GM21619 (cell line): ENCODE data around the gene MRGPRX4.
"Not testable (repeated sequence)": the region's sequence is repeated elsewhere in the genome, so short reads cannot be mapped to it uniquely, and the experiment has no call there.

Experiments
- ATAC-seq: cut with Tn5 transposase; IDR thresholded peaks from one replicate; pipeline ENCODE4 v1.9.1; 2021; ENCODE audit not compliant: unreplicated experiment

The MRGPRX4 gene

GRCh38 chr11:18172666-18173065 lies at the start of gene MRGPRX4:
TSS of gene MRGPRX4 (plus strand) at chr11:18172837. CDS start at chr11:18173257, 420 bp downstream.
- no peak for ATAC-seq

GRCh38 chr11:18131115-18131514 lies 41.5 kb upstream of the MRGPRX4 start:
- ATAC-seq: not testable (repeated sequence)

- ATAC-seq: no peak
These were observed 40.3 kb upstream of the MRGPRX4 start, which contains the start of gene MRGPRX3 for GRCh38 chr11:18132341-18132740. TSS of gene MRGPRX3 (plus strand) at chr11:18132571. CDS start at chr11:18137203, 4,632 bp downstream.

DNA sequence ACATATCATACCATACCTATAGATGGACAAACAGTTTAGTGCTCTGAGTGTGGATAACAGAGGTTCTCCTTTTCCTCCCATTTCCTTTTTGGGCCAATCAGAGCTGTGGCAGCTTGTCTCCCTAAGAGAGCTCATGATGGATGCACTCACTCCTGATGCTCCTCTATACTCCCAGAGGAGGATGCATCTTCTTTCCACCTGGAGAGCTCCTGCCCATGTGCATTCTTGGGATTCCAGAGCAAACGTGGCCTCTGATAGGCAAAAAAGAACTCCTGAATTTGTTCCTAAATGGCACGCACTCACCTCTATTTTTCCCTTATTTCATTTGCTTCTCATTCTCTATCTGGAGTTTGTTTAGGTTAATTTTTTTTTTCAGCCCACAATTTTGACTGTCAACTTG lies 37.3 kb upstream of the MRGPRX4 start:
- ATAC-seq: no peak

- no peak for ATAC-seq
These were observed 35.3 kb upstream of the MRGPRX4 start for GRCh38 chr11:18137186-18137800.

DNA sequence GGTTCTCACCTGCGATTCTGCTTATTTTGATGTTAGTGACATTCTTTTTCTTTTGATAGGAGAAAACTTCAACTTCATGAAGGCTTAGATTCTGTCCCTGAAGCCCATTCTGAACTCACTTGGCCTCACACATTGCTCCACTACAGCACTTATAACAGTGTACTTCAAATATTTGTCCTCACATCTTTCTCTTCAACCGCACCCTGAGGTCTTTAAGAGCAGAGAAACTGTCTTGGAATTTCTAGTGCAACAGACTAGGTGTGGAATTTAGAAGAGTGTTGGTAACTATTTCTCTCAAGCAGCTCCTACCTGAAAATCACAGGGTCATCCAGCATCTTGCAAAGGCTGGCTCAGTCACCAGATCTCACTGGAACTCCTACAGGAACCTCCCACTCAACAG lies 32.5 kb upstream of the MRGPRX4 start:
- ATAC-seq: no peak

GRCh38 chr11:18144243-18144642 lies 28.4 kb upstream of the MRGPRX4 start:
- ATAC-seq: no peak

GRCh38 chr11:18145025-18145424 lies 27.6 kb upstream of the MRGPRX4 start:
- no peak for ATAC-seq

DNA sequence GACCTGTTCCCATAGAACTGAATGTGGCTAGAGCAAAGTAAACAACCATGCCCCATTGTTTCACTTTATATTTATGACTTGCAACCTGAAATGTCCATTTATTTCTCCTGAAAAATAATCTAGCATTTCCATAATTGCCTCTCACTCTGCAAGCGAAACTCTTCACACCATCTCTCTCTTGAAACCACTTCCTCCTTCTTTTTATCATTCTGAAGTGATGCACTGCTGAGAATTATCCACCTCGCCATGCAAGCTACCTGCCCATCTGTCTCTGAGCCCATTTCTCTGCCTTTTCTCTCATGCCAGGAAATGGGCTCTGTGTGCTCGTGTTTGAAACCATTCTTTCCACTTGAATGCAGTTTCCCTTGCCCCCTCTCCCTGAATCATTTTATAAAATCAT lies 26.8 kb upstream of the MRGPRX4 start:
- no peak for ATAC-seq

- no peak for ATAC-seq
These were observed 21.1 kb upstream of the MRGPRX4 start for GRCh38 chr11:18151581-18151980.

DNA sequence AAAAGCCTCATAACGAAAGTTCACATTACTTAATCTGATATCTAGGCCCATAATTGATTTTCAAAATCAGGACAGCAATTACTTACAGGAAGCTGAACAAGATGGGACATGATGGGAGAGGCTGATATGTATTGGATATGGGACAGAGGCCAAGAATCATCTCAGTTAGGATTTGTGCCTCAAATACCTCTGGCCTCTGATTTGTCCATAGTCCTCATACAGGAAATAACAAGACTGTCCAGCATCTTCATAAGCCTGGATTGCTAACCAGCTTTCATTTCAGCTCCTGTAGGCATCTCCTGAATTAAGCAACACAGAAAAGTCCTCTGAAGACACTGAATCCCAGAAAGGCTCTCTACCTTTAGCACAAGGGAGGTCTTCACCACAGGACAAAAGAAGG lies 4.3 kb upstream of the MRGPRX4 start:
- no peak for ATAC-seq

DNA sequence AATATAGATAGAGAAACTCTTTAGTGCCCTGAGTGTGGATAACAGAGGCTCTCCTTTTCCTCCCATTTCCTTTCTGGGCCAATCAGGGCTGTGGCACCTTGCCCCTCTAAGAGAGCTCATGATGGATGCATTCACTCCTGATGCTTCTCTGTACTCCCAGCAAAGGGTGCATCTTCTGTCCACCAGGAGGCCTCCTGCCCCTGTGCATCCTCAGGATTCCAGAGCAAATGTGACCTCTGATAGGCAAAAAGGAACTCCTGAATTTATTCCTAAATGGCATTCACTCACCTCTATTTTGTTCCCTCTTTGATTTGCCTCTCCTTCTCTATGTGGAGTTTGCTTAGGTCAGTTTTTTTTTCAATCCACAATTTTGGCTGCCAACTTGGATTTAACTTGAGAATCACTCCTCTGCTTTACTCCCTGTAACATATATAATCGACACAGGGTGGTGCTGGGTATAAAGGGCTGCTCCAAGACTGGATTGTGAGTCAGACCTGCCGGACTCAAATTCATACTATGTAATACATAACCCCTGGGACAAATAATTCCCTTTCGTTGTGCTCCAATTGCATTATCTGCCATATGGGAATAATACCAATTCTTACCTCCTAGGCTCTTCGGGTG lies 1.1 kb upstream of the MRGPRX4 start:
- ATAC-seq: no peak

DNA sequence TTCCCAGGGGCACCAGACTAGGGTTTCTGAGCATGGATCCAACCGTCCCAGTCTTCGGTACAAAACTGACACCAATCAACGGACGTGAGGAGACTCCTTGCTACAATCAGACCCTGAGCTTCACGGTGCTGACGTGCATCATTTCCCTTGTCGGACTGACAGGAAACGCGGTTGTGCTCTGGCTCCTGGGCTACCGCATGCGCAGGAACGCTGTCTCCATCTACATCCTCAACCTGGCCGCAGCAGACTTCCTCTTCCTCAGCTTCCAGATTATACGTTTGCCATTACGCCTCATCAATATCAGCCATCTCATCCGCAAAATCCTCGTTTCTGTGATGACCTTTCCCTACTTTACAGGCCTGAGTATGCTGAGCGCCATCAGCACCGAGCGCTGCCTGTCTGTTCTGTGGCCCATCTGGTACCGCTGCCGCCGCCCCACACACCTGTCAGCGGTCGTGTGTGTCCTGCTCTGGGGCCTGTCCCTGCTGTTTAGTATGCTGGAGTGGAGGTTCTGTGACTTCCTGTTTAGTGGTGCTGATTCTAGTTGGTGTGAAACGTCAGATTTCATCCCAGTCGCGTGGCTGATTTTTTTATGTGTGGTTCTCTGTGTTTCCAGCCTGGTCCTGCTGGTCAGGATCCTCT lies 709 bp downstream of the MRGPRX4 start:
- no peak for ATAC-seq

- no peak for ATAC-seq
These were observed 16.2 kb downstream of the MRGPRX4 start for GRCh38 chr11:18188796-18189195.

DNA sequence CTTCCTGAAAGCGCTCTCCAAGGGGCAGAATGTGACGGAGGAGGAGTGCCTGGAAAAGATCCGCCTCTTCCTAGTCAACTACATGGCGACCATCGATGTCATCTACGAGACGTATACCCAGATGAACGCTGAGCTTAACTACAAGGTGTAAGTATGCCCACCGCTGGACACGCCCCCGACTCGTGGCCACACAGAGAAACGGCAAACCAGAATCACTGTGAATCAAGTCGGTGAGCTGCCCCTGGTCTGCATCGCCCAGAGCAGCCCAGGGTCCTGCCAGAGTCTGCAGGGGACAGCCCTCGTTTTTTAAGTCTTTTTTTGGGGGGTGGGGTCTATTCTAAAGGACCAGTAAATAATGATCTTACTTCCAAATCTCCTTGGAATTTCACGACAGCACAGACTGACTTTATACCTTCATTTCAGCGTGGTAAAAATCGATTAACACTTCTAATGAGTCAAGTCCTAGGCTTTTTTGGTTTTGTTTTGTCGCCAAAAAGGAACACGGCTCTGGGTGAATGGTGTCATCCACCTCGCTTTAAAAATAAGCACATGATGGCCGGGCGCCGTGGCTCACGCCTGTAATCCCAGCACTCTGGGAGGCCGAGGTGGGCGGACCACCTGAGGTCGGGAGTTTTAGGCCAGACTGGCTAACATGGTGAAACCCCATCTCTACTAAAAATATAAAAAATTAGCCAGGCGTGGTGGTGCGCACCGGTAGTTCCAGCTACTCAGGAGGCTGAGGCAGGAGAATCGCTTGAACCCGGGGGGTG lies 17.0 kb downstream of the MRGPRX4 start:
- not testable (repeated sequence) for ATAC-seq

- ATAC-seq: no peak
These were observed 18.7 kb downstream of the MRGPRX4 start for GRCh38 chr11:18191376-18191775.

GRCh38 chr11:18193010-18193409 lies 20.4 kb downstream of the MRGPRX4 start:
- no peak for ATAC-seq

DNA sequence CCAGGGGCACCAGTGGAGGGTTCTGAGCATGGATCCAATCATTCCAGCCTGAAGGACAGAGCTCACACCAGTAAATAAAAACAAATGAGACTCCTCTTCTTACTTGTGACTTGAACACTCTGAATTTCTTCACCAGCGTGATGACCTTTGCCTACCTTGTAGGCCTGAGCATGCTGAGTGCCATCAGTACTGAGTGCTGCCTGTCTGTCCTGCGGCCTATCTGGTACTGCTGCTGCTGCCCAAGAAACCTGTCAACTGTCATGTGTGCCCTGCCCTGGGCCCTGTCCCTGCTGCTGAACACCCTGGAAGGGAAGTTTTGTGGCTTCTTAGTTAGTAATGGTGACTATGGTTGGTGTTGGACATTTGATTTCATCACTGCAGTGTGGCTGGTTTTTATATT lies 23.9 kb downstream of the MRGPRX4 start:
- no peak for ATAC-seq

- ATAC-seq: not testable (repeated sequence)
These were observed 25.1 kb downstream of the MRGPRX4 start for GRCh38 chr11:18197738-18198137.

DNA sequence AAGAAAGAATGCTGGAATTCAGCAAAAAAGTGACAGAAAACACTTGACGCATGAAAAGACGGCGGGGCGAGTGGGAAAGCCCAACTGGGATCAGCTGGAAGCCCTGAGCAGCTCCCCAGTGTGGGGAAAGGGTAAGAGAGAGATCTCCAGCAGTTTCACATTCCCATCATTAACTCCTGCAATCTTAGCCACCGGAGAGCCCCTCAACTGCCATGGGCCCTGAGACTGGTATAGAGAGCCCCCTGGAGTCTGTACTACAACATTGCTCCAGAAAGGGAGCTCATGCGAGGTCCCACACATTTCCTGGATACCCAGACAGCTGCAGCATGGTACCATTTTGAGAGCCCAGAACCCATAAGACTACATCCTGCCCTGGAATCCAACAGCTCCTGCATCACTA lies 31.1 kb downstream of the MRGPRX4 start:
- ATAC-seq: no peak

DNA sequence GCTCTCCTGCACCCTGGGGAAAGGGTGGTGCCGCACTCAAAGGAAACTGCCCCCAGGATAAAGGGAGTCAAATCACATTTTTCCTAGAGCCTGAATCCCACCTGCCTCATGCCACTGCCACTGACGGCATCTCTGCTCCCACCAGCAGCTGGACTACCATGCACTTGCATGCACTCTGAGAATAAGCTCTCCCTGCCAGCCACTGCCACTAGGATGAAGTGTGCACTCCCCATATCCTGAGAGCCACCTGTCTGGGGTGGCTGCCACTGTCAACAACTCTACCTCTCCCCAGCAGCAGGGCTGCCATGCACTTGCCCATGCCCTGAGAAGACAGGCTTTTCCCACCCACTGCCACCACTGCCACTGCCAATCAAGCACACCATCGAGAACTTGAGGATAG lies 31.6 kb downstream of the MRGPRX4 start:
- no peak for ATAC-seq

DNA sequence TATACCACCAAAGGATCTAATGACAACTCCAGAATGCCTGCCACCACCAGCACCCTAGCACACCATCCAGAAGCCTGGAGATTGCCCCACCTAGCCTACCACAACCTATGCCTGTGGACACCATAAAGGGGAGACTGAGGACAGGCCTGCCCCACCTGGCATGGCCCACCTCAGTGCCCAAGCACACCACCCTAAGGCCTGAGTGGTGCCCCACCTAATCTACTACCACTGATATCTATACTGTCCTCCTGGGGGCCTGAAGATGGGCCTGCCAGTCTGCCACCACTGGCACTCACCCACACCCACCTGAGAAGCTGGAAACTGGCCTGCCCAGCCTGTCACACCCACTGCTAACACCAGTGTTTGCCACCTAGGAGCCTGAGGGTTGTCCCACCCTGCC lies 32.1 kb downstream of the MRGPRX4 start:
- ATAC-seq: no peak
